H1 (cell line): ENCODE data around the gene ELMO1. TPM values are rescaled to one million over a fixed set of nuclear protein-coding genes. Genes with fewer than 3 reads are reported as not detected.

Experiments used
- CBX8 ChIP-seq: fragments of 300-800, 300-1000 bp; sonication (generic); IDR thresholded peaks from 2 replicates; pipeline ENCODE4 v1.7.1; 2016; ENCODE audit warnings: low read depth, low read length, borderline replicate concordance
- polyA plus RNA-seq, 7 experiments: library from polyadenylated mRNA; depleted of rRNA in 3 of 7; stranded (reverse) in 5 of 7; unstranded in 2 of 7; fragments of >200 nt in 5 of 7; fragments of 200-250 nt in 2 of 7; gene quantifications; 1 replicate in 5 of 7; 2 replicates in 1 of 7; 4 replicates in 1 of 7; pipeline versions ENCODE4 v1.2.1 to v1.2.3, GENCODE V29; 2011 to 2013; ENCODE audit warnings: missing spikeins in 2 of 7, mixed read lengths in 2 of 7
- total RNA-seq: library from RNA; stranded (reverse); fragmentation: NEBNext Ultra II Directional; extraction: Animal tissue kit (Norgen Biotek cat#: 25700); gene quantifications from 2 replicates; pipeline ENCODE4 v1.2.1, GENCODE V29; 2021

Gene ELMO1
- total and polyA plus RNA-seq, 2 of the 8 experiments (the other 6 are each of a cell fraction or from before 2014, with no cell fraction given) = 18.4 to 21.0 TPM

DNA sequence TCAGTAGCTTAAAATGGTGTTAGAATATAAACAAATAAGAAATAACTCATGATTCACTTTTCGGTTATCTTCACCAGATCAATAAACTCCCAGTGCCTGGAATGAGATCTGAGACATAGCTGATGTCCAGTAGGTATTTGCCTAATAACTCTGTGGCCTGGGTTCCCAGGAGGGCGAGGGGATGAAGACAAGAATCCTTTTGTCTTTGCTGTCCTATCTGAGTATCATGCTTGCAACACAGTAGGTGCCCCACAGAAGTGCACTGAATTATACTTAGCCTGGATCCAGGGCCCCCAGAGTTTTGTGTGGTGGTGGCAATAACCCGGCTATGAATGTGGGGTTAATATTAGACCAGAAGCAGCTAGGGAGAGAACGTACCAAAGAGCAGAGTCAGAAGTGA, 374.3 kb downstream of the ELMO1 start (continued):
- TF ChIP-seq CBX8 = no peak
